Effector memory CD4-positive, alpha-beta T cell (primary cell): ENCODE measurements around the gene CIDEA.
"Not testable (repeated sequence)": the region's sequence is repeated elsewhere in the genome, so short reads cannot be mapped to it uniquely, and the experiment has no call there.

Source experiments
- DNase-seq, 3 donors: peaks; one replicate each; pipeline ENCODE4 v3.0.0-alpha.2; 2020
- H3K27ac ChIP-seq: 2 replicates; pipeline ENCODE4 v1.7.0; 2013; ENCODE audit warnings: mild to moderate bottlenecking, low read length, moderate library complexity; ENCODE audit not compliant: insufficient read depth, poor library complexity, severe bottlenecking
- H3K27me3 ChIP-seq: replicated peaks from 2 replicates; pipeline ENCODE4 v1.7.0; 2013; ENCODE audit warnings: mild to moderate bottlenecking, low read length; ENCODE audit not compliant: insufficient read depth, control insufficient read depth, poor library complexity, severe bottlenecking
- H3K36me3 ChIP-seq: 2 replicates; pipeline ENCODE4 v1.7.0; 2013; ENCODE audit warnings: mild to moderate bottlenecking, low read length, moderate library complexity; ENCODE audit not compliant: control insufficient read depth, insufficient read depth
- H3K4me1 ChIP-seq: 2 replicates; pipeline ENCODE4 v1.7.0; 2013; ENCODE audit warnings: low read length, mild to moderate bottlenecking; ENCODE audit not compliant: control insufficient read depth, insufficient read depth, poor library complexity, severe bottlenecking
- H3K4me3 ChIP-seq: 2 replicates; pipeline ENCODE4 v1.7.0; 2013; ENCODE audit warnings: low read length, low read depth, mild to moderate bottlenecking; ENCODE audit not compliant: insufficient read depth, poor library complexity, severe bottlenecking
- H3K9me3 ChIP-seq: 2 replicates; pipeline ENCODE4 v1.7.0; 2013; ENCODE audit warnings: mild to moderate bottlenecking, low read length, moderate library complexity; ENCODE audit not compliant: control insufficient read depth

Gene CIDEA

GRCh38 chr18:12227399-12228186, 26.6 kb upstream of the CIDEA start:
- DNase-seq, H3K27me3 ChIP-seq, H3K4me3 ChIP-seq, H3K9me3 ChIP-seq, H3K36me3 ChIP-seq, H3K27ac ChIP-seq, H3K4me1 ChIP-seq: not testable (repeated sequence)

GRCh38 chr18:12228308-12228707, 25.9 kb upstream of the CIDEA start:
- DNase-seq, H3K9me3 ChIP-seq, H3K27me3 ChIP-seq, H3K4me1 ChIP-seq, H3K4me3 ChIP-seq, H3K27ac ChIP-seq, H3K36me3 ChIP-seq: not testable (repeated sequence)

GRCh38 chr18:12230561-12230960, 23.6 kb upstream of the CIDEA start:
- not testable (repeated sequence) for H3K4me1 ChIP-seq, H3K4me3 ChIP-seq, H3K27me3 ChIP-seq, DNase-seq, H3K9me3 ChIP-seq, H3K27ac ChIP-seq, H3K36me3 ChIP-seq

DNA sequence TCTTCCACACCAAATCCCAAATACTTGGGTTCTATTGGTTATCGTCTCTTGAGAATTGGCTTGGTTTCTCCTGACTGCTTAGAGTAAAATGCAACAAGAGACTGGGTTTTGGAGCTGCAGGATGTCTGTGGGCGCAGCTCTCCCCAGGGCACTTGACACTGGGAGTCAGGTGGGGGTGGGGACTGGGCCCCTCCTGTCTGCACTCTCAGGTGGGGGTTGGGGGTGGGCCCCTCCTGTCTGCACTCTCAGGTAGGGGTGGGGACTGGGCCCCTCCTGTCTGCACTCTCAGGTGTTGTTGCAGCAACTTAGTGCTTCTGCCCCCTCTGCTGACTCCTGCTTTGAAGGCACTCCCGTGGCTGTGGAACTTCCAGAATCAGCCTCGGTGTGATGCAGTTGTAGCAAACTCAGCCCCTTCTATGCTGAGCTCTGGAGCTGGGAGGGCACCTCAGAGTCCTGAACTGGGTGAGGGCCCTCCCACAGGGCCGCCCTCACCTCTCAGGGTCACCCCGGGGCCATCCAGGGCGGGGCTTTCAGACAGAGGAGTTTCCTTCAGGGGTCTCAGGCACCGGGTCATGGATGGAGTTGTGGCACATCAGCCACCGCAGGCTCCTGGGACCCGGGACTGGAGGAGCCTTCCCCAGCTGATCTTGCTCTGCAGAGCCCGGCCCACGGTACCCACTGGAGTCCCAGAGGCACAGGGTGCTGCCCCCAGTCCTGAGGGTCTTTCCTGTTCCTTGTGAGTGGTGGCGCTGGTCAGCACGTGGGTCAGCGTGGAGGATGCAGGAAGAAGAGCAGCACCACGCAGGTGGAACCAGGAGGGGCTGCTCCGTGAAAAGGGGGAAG, 22.9 kb upstream of the CIDEA start:
- DNase-seq = no peak
- H3K27me3 ChIP-seq = no peaks in the 10 kb centered on the region
- no peaks in the 10 kb centered on the region for H3K9me3 ChIP-seq

GRCh38 chr18:12231986-12232385, 22.2 kb upstream of the CIDEA start:
- Histone ChIP-seq H3K4me1 (no peaks in the 10 kb centered on the region), H3K27ac (no peak overlapping the region), H3K9me3 (no peaks in the 10 kb centered on the region), H3K4me3 (no peak overlapping the region), H3K27me3 (no peaks in the 10 kb centered on the region), H3K36me3 (no peaks in the 10 kb centered on the region)
- DNase-seq = no peak

More for the DNA sequence above, 22.9 kb upstream of the CIDEA start:
- Histone ChIP-seq H3K36me3 (no peaks in the 10 kb centered on the region), H3K4me3 (no peak overlapping the region), H3K4me1 (no peaks in the 10 kb centered on the region), H3K27ac (no peak overlapping the region)

DNA sequence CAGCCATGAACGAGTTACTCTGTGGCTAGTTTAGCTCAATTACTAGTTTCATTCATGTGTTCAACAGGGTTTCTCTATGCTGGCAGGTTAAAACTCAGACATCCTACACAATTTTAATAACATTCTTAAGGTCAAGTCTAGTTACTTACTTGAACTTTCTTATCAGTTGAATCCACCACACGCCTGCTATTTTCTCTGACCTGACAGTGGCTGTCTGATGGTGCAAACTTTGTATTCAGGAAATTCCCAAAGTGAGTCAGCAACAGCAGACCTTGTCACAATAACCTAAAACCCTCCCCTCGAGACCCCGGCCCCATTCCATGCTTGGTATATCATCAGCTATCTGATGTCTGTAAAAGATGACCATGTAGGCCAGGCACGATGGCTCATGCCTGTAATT, 20.8 kb upstream of the CIDEA start:
- no peak overlapping the region for H3K27ac ChIP-seq
- DNase-seq = no peak
- H3K36me3 ChIP-seq = no peaks in the 10 kb centered on the region
- H3K4me3 ChIP-seq = no peak overlapping the region
- no peaks in the 10 kb centered on the region for H3K4me1 ChIP-seq
- H3K9me3 ChIP-seq = no peaks in the 10 kb centered on the region
- no peaks in the 10 kb centered on the region for H3K27me3 ChIP-seq

DNA sequence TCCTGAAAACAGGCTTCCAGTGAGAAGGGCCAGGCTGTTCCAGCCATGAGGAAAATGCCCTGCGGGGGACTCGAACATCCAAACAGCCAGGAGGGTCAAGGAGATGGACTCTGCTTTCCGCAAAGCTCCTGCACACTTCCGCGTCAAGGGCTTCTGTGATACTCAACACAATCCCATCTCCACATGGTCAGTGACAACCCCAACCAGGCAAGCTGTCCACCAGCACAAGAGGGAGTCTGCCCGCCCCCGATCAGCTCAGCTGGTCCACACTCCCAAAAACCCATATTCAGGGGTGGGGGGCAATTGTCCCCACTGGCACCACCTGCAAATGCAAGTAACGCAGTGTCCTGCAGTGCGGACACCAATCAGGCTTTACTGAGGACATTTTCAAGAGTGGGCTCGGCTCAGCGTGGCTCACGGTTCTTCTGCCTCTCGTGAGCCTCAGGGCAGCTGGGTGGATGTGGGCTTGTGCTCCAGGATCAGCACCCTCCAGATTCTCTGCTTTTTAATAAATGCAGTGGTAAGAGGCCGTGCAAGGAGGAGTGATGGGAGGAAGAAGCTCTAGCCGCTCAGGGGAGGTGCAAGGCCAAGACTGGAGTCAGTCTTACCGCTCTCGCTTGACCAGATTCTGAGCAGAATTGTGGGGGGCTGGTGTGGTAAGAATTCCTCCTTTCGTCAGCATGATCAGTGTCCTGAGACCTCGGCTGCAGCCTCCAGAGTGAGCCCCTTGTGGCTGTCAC, 19.5 kb upstream of the CIDEA start:
- no peak overlapping the region for H3K27ac ChIP-seq

GRCh38 chr18:12236141-12236540, 18.0 kb upstream of the CIDEA start:
- no peaks in the 10 kb centered on the region for H3K36me3 ChIP-seq
- H3K9me3 ChIP-seq = no peaks in the 10 kb centered on the region
- DNase-seq = no peak
- no peaks in the 10 kb centered on the region for H3K4me1 ChIP-seq
- H3K27ac ChIP-seq = no peak overlapping the region
- no peak overlapping the region for H3K4me3 ChIP-seq
- H3K27me3 ChIP-seq = no peaks in the 10 kb centered on the region

More for the DNA sequence above, 19.5 kb upstream of the CIDEA start:
- Histone ChIP-seq H3K36me3 (no peaks in the 10 kb centered on the region), H3K9me3 (no peaks in the 10 kb centered on the region), H3K27me3 (no peaks in the 10 kb centered on the region), H3K4me3 (no peak overlapping the region), H3K4me1 (no peaks in the 10 kb centered on the region)
- DNase-seq = no peak

- no peak overlapping the region for H3K27ac ChIP-seq
- H3K4me3 ChIP-seq = no peak overlapping the region
- H3K4me1 ChIP-seq = no peaks in the 10 kb centered on the region
- H3K9me3 ChIP-seq = no peaks in the 10 kb centered on the region
- DNase-seq = peak in 2 of 3 donors; percentile 10 to 13
- H3K27me3 ChIP-seq = no peaks in the 10 kb centered on the region
- H3K36me3 ChIP-seq = no peaks in the 10 kb centered on the region
These were observed 17.0 kb upstream of the CIDEA start for GRCh38 chr18:12236934-12237832.
